ENCODE data around the gene PRC1.

The PRC1 gene

GRCh38 chr15:91031796-91032195 is 37.5 kb upstream of the PRC1 start:
- in situ Hi-C loops (cut with HindIII; ENCODE audit: low sequenced_read_pairs): no loop called here
- DNase-seq (ENCODE audit: low read depth): no peak
- no peak overlapping the region for H3K4me3 ChIP-seq (ENCODE audit: low read depth, low read length)
- no peak for TF ChIP-seq CTCF (IDR thresholded peaks at IDR 0.05; ENCODE audit: low read depth, low read length, missing control alignments)

GRCh38 chr15:91027677-91028076 is 33.3 kb upstream of the PRC1 start:
- TF ChIP-seq CTCF (IDR thresholded peaks at IDR 0.05; ENCODE audit: low read depth, low read length, missing control alignments): no peak
- DNase-seq (ENCODE audit: low read depth): no peak
- H3K4me3 ChIP-seq (ENCODE audit: low read depth, low read length): no peak overlapping the region
- in situ Hi-C loops (cut with HindIII; ENCODE audit: low sequenced_read_pairs): no loop called here

- in situ Hi-C loops (cut with HindIII; ENCODE audit: low sequenced_read_pairs): no loop called here
- H3K4me3 ChIP-seq (ENCODE audit: low read depth, low read length): no peak overlapping the region
- TF ChIP-seq CTCF (IDR thresholded peaks at IDR 0.05; ENCODE audit: low read depth, low read length, missing control alignments): no peak
- DNase-seq (ENCODE audit: low read depth): no peak
These were observed 29.4 kb upstream of the PRC1 start for GRCh38 chr15:91023720-91024119.

GRCh38 chr15:91022832-91023129 is 28.4 kb upstream of the PRC1 start:
- TF ChIP-seq CTCF (IDR thresholded peaks at IDR 0.05; ENCODE audit: low read depth, low read length, missing control alignments): no peak
- in situ Hi-C loops (cut with HindIII; ENCODE audit: low sequenced_read_pairs): no loop called here
- H3K4me3 ChIP-seq (ENCODE audit: low read depth, low read length): peak overlapping the region; percentile 97
- DNase-seq (ENCODE audit: low read depth): no peak

GRCh38 chr15:91022075-91022831 is 27.9 kb upstream of the PRC1 start, which contains the start of gene VPS33B:
Gene VPS33B, minus strand, starts transcription at chr15:91022594. Its CDS starts 345 bp downstream, at chr15:91022249.
- in situ Hi-C loops (cut with HindIII; ENCODE audit: low sequenced_read_pairs): no loop called here
- no peak for TF ChIP-seq CTCF (IDR thresholded peaks at IDR 0.05; ENCODE audit: low read depth, low read length, missing control alignments)
- DNase-seq (ENCODE audit: low read depth): peak; percentile 55
- H3K4me3 ChIP-seq (ENCODE audit: low read depth, low read length): peak within 1 kb of the TSS; percentile 97

GRCh38 chr15:91021516-91022074 is 27.3 kb upstream of the PRC1 start:
- no peak for TF ChIP-seq CTCF (IDR thresholded peaks at IDR 0.05; ENCODE audit: low read depth, low read length, missing control alignments)
- in situ Hi-C loops (cut with HindIII; ENCODE audit: low sequenced_read_pairs): no loop called here
- no peak for DNase-seq (ENCODE audit: low read depth)
- H3K4me3 ChIP-seq (ENCODE audit: low read depth, low read length): peak overlapping the region; percentile 97

Data from astrocyte of the cerebellum (primary cell).